Measurements from ENCODE around the gene ERICH6. TPM values are rescaled to one million over a fixed set of nuclear protein-coding genes. Genes with fewer than 3 reads are reported as not detected.

Gene ERICH6
- total RNA-seq, 1 experiment from 2014 or later: not detected

DNA sequence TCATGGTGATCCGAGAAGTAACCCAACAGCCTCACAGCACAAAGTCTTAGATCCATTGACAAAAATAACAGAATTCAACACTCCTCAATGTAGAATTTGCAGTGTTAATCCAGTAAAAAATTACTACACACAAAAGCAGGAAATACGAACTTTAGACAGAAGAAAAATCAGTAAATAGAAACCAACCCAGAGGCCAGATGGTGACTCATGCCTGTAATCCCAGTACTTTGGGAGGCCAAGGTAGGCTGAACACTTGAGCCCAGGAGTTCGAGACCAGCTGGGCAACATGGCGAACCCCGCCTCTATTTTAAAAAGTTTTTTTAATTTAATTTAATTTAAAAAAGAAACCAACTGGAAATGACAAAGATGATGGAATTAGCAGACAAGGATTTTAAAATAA is 64.5 kb downstream of the ERICH6 start:
- intact Hi-C loops (cut with micrococcal nuclease; ENCODE audit: unreplicated experiment): no loop called here
- Histone ChIP-seq H3K9me2 (ENCODE audit: insufficient read depth) (no peaks in the 10 kb centered on the region), H3K27ac (no peak overlapping the region), H3K36me3 (ENCODE audit: low read depth) (no peaks in the 10 kb centered on the region), H4K20me1 (ENCODE audit: insufficient read depth) (no peaks in the 10 kb centered on the region), H3K4me2 (no peak overlapping the region), H3K4me3 (no peak overlapping the region), H3K79me2 (ENCODE audit: low read depth) (no peaks in the 10 kb centered on the region), H3K27me3 (ENCODE audit: insufficient read depth, low read depth) (no peaks in the 10 kb centered on the region), H3K4me1 (replicated peaks; ENCODE audit: insufficient read depth) (no peaks in the 10 kb centered on the region), H2AFZ (no peak overlapping the region), H3K9me3 (ENCODE audit: insufficient read depth, low read depth) (no peaks in the 10 kb centered on the region; the same call in 1 of the 2 replicates), H3F3A (ENCODE audit: insufficient read depth, low read depth) (no peaks in the 10 kb centered on the region)
- no peak for DNase-seq
- TF ChIP-seq, protein P1, sequence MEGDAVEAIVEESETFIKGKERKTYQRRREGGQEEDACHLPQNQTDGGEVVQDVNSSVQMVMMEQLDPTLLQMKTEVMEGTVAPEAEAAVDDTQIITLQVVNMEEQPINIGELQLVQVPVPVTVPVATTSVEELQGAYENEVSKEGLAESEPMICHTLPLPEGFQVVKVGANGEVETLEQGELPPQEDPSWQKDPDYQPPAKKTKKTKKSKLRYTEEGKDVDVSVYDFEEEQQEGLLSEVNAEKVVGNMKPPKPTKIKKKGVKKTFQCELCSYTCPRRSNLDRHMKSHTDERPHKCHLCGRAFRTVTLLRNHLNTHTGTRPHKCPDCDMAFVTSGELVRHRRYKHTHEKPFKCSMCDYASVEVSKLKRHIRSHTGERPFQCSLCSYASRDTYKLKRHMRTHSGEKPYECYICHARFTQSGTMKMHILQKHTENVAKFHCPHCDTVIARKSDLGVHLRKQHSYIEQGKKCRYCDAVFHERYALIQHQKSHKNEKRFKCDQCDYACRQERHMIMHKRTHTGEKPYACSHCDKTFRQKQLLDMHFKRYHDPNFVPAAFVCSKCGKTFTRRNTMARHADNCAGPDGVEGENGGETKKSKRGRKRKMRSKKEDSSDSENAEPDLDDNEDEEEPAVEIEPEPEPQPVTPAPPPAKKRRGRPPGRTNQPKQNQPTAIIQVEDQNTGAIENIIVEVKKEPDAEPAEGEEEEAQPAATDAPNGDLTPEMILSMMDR (conservative IDR thresholded peaks at IDR 0.05): no peak
- no TSS peak for BruUV-seq (replicated peaks)
- ChIA-PET CTCF (no interaction called here), POLR2A (ENCODE audit: unreplicated experiment) (interaction anchor here (0.7 kb wide), 1 partner anchor 441 kb away, joined by 3 read pairs; no protein-coding TSS in a partner anchor)

DNA sequence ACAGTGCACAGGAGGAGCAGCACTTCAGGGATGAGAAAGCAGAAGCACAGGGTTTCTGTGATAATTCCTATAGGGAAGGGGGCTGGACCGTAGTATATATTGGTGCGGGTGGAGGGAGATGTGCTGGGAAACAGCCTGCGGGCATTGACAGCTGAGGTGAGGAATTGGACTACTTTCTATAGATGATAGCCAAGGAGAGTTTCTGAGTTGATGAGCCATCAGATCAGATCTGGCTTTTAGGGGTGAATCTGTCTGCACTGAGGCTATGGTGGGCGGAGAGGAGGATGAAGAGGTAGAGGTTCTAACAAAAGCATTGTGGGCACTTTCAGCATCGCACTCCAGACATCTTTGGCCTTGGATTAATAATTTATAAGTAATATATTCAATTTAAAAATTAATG is 67.5 kb downstream of the ERICH6 start:
- Histone ChIP-seq H3K9me3 (ENCODE audit: insufficient read depth, low read depth) (no peaks in the 10 kb centered on the region), H3K27ac (no peak overlapping the region), H4K20me1 (ENCODE audit: insufficient read depth) (no peaks in the 10 kb centered on the region), H3K4me2 (no peak overlapping the region), H2AFZ (no peak overlapping the region), H3K27me3 (ENCODE audit: insufficient read depth, low read depth) (no peaks in the 10 kb centered on the region), H3K4me1 (replicated peaks; ENCODE audit: insufficient read depth) (no peaks in the 10 kb centered on the region), H3K79me2 (ENCODE audit: low read depth) (no peaks in the 10 kb centered on the region), H3K36me3 (ENCODE audit: low read depth) (no peaks in the 10 kb centered on the region), H3F3A (ENCODE audit: insufficient read depth, low read depth) (no peaks in the 10 kb centered on the region), H3K9me2 (ENCODE audit: insufficient read depth) (no peaks in the 10 kb centered on the region), H3K4me3 (no peak overlapping the region)
- no TSS peak for BruUV-seq (replicated peaks)
- CTCF ChIA-PET: no interaction called here
- POLR2A ChIA-PET (ENCODE audit: unreplicated experiment): no interaction called here
- no peak for DNase-seq
- TF ChIP-seq, protein P1 (conservative IDR thresholded peaks at IDR 0.05): no peak
- no peak for TF ChIP-seq EZH2 (IDR thresholded peaks at IDR 0.05; ENCODE audit: low read depth)
- intact Hi-C loops (cut with micrococcal nuclease; ENCODE audit: unreplicated experiment): no loop called here

DNA sequence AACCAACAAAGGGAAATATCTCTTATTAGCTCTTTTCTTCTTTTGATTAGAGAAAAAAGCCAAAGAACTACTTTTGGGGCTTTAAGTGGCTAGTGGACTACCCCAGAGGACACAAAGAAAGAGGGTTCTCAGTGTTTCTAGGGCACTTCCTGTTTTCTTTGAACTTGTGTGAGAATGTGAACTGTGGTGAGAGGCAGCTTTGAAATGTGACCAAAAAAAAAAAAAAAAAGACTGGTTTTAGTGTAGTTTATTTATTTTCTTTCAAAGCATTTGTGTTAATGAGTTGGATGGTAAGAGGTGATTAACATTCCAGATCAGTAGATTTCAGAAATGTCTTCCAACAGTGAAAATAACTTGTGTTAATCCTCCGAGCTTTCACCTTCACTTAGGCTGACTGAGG is 68.2 kb downstream of the ERICH6 start:
- DNase-seq: no peak
- Histone ChIP-seq H3K4me2 (no peak overlapping the region), H3K36me3 (ENCODE audit: low read depth) (no peaks in the 10 kb centered on the region), H3K9me2 (ENCODE audit: insufficient read depth) (no peaks in the 10 kb centered on the region), H3K4me3 (no peak overlapping the region), H3K4me1 (replicated peaks; ENCODE audit: insufficient read depth) (no peaks in the 10 kb centered on the region), H3K27ac (no peak overlapping the region), H3K27me3 (ENCODE audit: insufficient read depth, low read depth) (no peaks in the 10 kb centered on the region), H4K20me1 (ENCODE audit: insufficient read depth) (no peaks in the 10 kb centered on the region), H3F3A (ENCODE audit: insufficient read depth, low read depth) (no peaks in the 10 kb centered on the region), H3K9me3 (ENCODE audit: insufficient read depth, low read depth) (no peaks in the 10 kb centered on the region), H3K79me2 (ENCODE audit: low read depth) (no peaks in the 10 kb centered on the region), H2AFZ (no peak overlapping the region)
- CTCF ChIA-PET: interaction anchor here (0.6 kb wide), 2 partner anchors 220 to 474 kb away, joined by 7 read pairs; no protein-coding TSS in a partner anchor
- no peak for TF ChIP-seq EZH2 (IDR thresholded peaks at IDR 0.05; ENCODE audit: low read depth)
- TF ChIP-seq, protein P1 (conservative IDR thresholded peaks at IDR 0.05): no peak
- intact Hi-C loops (cut with micrococcal nuclease; ENCODE audit: unreplicated experiment): no loop called here
- no TSS peak for BruUV-seq (replicated peaks)
- POLR2A ChIA-PET (ENCODE audit: unreplicated experiment): no interaction called here

All from PC-9 (cell line).